H54 (cell line): ENCODE data around the gene MLLT10.
A peak's percentile ranks its signal among the peaks of the same experiment; 100 is the strongest.

Experiments used
- DNase-seq: peaks from one replicate; pipeline ENCODE4 v3.0.0; 2011; ENCODE audit warnings: low spot score, mixed read lengths; ENCODE audit not compliant: insufficient read length
- FAIRE-seq: peaks from 3 replicates; lab custom pipeline; 2011; peaks lifted over from hg19 to GRCh38; lab: Jason Lieb, UNC
- POLR2A ChIP-seq: IDR thresholded peaks from 2 replicates; pipeline ENCODE4 v1.6.1; 2011; ENCODE audit warnings: low read depth, mild to moderate bottlenecking, low read length

Gene MLLT10

DNA sequence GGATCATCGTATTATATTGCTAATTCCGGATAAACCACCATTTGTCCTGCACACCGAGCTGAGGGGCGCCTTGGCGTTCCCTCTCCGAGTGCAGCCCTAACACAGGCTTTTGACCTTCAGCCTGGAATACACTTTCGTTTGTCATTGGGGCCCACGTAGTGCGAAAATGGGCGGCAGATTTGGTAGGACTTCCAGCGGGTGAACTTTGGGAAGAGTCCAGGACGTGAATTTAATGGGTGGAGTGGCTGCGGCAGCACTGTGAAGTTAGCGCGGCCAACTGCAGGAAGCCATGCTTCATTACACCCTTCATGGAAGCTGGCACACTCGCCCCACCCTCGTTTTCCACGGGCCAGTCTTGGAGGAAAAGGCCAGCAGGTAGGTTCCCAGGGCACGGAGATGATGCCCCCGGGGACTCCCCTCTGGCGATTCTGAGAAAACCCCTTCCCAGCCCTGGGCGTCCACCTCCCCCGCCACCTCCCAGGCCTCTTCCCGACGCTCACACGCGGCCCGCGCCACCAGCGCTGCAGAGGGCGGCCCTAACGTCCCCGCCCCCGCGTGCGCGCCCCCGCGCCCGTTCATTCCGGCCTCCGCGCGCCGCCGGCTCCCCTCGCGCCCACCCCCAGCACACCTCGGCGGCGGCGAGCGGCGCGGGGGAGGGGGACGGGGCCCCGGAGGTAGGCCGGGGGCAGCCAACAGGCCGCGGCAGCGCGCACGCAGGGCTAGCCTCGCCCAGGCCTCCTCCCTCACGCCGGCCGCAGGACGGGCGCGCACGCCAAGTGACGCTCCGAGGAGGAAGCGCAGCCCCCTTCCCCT is at the start of gene MLLT10:
TSS of gene MLLT10 (plus strand) at position 766 of the 813 bp plus-strand sequence. CDS start 413 bp downstream, outside the sequence.
- DNase-seq, result peak; percentile 88
- TF ChIP-seq POLR2A, result peak; percentile 69
- peak; percentile 78 for FAIRE-seq

DNA sequence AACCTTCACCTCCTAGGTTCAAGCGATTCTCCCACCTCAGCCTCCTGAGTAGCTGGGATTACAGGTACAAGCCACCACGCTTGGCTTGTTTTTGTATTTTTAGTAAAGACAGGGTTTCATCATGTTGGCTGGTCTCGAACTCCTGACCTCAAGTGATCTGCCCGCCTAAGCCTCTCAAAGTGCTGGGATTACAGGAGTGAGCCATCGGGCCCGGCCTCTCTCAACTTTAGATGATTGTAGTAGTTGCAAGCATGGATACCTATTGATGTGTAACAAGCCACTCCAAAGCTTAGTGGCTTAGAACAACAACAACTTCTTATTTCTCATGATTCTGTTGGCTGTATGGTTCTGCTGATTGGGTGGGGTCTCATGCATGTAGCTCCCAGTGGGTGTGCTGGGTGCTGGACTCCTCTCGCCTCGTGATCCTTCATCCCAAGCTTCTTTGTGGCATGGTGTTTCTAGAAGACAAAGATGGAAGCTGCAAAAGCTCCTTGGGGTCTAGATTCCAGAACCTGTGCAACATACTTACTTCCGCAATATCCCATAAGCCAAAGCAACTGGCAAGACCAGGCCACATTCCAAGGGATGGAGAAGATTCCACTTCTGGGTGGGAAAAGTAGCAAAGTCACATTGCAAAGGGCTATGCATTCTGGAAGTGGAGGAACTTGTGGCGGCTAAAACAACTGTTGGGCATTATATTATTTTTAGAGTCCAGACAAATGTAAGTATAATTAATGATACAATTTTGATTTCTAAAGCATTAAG is 46.4 kb upstream of the MLLT10 start:
- FAIRE-seq (no peak), DNase-seq (no peak)
- no peak for TF ChIP-seq POLR2A

DNA sequence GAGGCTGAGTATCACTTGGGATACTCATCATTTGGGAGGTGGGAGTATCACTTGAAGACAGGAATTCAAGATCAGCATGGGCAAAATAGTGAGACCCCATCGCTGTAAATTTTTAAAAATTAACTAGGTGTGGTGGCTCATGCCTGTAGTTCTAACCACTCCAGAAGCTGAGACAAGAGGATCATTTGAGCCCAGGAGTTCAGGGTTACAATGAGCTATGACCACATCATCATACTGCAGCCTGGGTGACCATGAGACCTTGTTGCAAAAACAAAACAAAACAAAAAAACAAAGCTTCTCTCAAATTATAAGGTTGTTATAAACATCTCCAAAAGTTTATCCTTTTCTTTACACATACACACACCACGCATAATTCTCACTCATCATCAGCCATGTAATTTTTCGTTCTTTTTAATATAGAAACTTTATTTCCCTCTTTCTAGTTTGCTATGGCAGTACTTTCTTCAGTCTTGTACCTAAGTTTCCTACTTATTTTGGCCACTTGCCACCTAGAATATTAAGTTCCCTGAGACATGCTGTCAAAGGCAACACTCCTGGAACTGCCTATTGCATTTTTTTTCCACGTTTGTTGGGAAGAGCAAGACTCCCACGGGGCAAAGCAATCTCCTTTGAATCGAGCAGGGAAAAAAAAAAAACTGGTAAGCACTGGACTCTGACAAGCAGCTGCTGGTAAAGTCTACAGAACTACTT is 45.6 kb upstream of the MLLT10 start:
- DNase-seq, result no peak
- FAIRE-seq, result no peak
- TF ChIP-seq POLR2A, result no peak

DNA sequence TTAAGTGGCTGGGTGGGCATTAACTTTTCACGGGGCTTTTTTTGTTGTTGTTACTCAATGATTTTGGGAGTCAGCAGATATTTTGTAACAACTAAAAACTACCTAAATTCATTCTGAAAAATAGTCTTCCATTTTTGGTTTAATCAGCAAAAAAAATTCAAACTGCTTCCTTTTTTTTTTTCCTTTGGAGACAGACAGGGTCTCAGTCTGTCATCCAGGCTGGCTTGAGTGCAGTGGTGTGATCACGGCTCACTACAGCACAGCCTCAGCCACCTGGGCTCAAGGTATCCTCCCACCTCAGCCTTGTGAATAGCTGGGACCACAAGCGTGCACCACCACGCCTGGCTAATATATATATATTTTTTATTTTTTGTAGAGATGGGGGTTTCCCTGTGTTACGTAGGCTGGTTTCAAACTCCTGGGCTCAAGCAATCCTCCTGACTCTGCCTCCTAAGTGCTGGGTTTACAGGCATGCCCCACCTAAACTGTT is 45.0 kb upstream of the MLLT10 start:
- FAIRE-seq, result no peak
- no peak for TF ChIP-seq POLR2A
- DNase-seq, result no peak

DNA sequence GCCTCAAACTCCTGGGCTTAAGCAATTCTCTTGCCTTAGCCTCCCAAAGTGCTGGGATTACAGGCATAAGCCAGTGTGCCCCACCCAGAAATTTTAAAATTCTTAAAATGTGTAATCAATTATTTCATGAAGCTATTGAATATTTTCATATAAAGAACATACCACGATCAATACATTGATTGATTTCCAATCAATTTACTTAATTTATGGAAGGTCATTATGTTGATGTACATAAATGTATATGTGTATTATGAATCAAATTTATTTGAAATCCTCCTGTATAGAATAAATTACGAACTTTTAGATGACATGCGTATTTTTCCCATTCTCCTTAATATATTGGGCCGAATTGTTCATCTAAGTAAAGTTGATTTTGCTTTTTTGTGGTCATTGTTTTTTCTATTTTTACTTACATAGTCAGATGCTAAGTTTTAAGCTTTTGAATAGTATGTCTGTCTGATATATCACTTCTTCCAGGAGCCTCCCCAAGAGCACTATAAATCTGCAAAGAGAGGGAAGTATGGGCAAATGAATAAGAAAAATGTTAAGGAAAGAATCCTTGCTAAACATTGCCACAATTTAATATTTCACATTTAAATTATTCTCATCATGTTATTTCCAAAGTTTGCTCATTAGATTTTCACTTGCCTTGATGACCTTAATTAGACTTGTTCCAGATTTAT is 43.9 kb upstream of the MLLT10 start:
- FAIRE-seq (no peak), DNase-seq (no peak)
- TF ChIP-seq POLR2A, result no peak

DNA sequence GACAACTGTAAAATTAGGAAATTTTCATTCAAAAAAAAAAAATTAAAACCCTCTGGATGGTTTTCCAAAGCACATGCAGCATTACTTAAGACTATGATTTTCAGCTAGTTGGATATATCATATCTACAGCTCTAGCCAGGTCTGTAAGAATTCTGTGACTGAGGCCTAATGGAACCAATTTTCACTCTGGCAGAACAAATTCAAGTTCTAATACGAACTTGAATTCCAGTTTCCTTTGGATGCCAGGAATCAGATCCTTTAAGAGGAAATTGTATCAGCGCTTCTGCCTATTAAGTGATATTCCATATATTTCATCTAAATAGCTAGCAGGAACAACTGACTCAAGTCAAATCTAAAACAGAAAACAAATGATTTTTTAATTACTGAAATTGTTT is 43.3 kb upstream of the MLLT10 start:
- FAIRE-seq (no peak), DNase-seq (no peak)
- no peak for TF ChIP-seq POLR2A

DNA sequence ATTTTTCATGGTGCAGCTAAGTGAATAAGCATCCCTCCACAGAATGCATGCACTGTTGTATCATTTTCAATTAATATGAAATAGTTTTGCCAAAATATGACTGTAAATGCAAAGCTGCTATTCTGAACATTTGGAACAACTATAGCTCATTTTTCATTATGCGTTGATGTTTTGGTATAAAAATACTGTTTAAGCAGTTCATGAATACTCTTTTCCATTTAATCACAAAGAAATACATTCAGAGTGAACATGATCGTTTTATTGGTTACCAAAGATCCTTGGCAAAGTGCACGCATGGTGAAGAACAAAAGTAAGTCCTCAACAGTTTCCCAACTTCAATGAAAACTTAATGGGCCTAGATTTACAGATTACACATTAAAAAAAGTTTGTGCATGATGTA is 41.6 kb upstream of the MLLT10 start:
- TF ChIP-seq POLR2A, result no peak
- no peak for DNase-seq
- FAIRE-seq, result peak; percentile 27

DNA sequence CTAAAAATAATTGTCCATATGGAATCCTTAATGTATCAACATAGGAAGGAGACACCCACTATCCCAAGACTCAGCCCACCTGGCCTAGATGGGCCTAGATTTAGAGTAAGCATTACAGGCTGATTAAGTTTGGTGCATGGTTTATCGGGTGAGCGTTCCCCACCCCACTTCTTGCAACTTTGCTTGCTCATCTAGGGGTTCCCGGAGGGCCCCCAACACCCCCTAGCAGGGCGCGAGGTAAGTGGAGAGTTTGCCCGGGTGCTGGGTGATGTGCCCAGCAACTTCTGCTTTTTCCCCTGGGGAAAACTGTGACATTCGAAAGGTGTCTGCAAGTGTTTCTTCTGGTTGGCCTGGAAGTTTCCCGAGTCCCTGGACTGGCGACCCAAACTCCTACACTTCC is 40.2 kb upstream of the MLLT10 start:
- FAIRE-seq (no peak), DNase-seq (no peak)
- no peak for TF ChIP-seq POLR2A

DNA sequence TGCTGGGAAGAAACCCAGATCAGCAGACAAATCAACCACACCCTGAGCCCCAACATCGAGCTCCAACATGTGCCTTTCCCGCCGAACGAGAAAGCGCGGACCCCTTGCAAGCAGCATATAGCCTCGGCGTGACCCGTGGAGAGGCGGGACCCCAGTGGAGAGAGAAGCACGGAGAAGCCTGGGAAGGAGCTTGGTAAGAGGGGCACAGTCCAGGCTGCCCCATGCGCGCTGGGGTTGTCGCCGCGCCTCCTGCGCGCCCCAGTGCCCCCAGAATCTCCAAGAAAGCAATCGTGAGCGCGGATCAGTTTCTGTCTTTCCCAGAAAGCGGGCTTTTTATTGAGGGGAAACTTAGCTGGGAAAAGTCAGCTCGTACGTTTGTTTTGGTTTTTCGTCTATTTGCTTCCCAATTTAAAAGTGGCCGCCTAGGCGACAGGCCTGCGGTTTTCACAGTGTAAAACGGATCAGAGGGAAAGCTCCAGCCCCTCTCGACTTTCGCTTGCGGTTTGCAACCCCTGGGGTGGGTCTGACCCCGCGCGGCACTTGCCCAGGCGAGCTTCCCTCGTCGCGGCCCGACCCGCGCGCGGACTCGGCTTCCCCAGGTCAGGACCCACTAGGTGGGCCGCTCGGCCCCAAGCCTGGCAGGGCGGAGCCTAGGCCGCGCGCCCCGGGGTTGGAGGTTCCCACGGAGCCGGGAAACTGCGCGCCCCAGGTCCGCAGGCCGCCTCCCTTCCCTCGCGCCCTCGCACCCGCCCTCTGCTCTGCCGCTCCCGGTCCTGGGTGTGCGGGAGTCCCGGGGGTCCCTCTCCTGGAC is 39.6 kb upstream of the MLLT10 start:
- TF ChIP-seq POLR2A, result no peak
- FAIRE-seq (no peak), DNase-seq (no peak)

DNA sequence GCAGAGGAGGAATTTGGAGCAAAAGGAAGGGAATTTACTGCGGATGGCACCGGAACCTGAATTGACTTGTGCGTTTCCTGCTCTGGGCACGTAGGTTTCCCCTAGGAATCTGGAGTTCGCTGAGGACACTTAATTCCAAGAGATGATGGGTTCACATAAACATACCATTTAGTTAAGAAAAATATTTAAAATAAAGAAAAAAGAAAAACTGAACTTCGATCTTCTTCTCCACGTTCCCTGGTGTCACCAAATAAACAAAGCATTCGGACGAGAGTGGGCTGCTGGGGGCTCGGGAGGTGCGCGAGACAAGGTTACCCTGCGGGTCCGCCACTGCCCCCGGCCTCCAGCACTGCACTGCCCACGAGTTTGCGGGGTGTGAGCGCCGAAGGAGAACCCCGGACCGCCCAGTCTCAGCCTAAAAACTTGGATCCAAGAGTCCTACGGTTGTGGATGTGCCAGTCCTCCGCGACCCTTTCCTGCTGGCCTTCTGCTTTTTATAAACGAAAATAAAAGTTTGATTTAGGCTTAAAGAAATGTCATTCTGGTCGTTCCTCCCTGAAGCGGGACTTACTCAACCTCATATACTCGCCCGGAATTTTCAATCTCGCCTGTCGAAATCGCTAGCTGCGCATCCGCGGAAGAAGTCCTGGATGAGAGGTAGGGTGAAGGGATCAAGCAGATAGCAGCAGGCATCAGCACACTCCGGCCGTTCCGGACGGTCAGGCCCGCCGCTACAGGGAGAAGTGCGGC is 38.9 kb upstream of the MLLT10 start:
- FAIRE-seq (no peak), DNase-seq (no peak)
- no peak for TF ChIP-seq POLR2A

DNA sequence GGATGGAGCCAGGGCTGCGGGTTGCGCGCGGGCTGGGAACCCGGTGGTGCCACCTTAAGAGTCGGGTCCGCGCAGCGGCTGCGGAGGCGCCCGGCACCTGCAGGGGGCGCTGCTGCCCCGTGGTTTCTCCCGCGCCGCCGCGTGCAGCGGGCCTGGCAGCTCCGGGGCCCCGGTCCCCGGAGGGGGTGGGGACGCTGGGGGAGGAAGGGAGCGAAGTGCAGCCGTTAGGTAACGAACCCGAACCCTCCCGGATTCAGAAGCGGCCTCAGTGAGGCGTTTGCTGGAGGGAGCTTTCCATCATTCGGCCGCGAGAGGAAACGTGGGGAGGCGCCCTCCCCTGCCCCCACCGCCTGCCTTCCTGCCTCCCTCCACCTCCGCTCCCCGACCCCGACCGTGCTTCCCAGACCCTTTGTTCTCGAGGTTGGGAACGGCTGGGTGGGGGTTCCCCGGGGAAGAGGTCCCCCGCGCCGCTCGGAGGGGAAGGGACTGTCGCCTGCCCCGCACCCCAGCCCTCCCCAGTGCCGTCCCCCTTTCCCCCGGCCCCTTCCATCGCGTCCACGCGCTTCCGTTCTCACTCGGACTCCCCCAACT is 38.2 kb upstream of the MLLT10 start:
- TF ChIP-seq POLR2A, result peak; percentile 51
- FAIRE-seq (peak; percentile 87), DNase-seq (peak; percentile 92)
